Measurements from ENCODE around the gene HMGN3.

Gene HMGN3

DNA sequence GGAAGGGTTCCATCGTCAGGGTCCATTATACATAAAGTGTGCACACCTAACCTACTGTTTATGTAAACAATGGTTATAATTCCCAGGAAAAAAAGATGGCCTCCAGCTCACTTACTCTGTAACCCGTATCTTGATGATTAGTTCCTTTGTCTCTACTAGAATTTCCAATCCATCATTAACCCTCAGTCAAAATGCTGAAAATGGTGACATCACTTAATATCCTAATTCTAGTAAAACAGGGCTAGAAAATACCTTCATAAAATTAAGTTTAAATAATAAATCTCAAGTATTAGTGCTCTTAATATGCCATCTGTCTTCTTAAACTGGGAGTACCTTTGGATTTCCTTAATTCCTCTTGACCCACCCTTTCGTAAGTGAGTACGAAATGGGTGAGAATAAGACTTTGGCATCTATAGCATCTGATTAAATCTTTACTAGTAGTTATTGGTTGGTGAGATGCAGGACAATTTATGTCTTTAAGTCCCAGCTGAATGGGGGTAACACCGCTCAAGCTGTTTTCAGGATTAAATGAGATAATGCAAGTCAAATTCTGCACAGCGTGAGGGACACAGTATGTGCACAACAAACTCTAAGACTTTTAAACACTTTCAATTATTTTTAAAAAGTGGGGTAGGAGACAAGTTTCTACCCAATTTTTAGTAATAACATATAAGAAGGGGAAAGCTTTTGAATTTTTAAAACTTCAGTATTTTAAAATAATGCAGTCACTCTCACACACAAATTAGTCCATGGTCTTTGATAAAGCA lies 1.6 kb downstream of the HMGN3 start:
- no peak for DNase-seq (ENCODE audit: low spot score)

DNA sequence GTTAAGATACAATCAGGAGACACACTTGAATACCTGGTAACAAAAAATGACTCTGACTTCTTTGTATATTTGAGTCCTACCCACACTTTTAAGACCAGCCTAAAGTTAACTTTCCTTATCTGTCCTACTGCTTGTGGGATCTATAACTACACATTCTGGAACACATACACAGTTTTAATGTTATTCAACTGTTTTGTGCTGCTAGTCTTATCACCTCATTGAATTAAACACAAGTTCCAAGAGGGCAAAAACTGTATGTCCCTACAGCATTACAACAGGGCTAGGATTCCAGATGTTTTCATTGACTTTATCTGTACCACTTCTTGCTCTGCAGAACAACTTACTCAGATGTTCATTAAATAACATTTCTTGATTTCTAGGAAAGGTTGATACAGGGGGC lies 2.8 kb downstream of the HMGN3 start:
- no peak for DNase-seq (ENCODE audit: low spot score)

DNA sequence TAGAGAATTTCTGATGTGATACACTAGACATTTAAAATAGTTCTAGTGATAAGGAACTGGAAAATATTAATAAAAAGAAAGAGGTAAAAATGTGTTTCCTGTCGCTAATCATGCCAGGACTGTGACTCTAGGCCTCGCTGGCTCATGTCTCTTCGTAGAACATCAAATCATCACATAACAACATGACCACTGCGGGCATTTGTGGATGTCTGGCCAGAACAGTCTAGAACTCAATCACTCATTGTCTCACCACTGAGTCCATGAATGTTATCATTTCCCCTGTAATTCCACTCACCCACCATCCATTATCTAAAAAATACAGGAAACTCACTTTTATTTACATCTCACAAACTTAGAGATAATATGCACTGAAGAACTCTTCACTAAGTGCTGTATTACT lies 3.4 kb downstream of the HMGN3 start:
- DNase-seq (ENCODE audit: low spot score) = no peak

DNA sequence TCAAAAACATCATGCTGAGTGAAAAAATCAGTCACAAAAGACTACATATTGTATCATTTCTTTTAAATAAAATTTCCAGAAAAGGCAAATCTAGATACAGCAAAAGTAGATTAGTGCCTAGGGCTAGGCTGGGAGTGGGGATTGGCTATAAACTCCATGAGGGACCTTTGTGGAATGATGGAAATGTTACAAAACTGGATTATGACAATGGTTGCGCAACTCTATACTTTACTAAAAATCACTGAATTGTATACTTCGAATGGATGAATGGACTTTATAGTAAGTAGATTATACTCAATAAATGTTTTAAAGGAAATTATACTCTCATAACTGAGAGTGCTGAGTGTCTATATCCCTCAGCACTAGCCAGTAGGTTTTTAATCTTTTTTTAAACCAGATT lies 4.3 kb downstream of the HMGN3 start:
- no peak for DNase-seq (ENCODE audit: low spot score)

DNA sequence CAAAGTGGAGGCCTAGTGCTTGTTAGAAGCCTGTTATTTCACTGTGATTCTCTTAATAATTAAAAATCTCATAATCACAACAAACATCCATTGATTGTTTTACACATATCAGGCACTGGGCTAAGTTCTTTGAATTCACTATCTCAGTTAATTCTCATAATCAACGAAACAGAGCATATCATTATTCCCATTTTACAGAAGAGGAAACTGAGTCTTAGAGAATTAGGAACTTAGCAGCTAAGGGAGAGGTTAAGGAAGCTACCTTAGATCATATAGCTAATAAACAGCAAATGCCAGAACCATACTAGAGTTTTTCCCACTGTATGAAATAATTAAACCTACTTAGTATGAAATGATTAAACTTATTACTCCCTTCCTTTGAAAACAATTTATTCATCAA lies 7.0 kb downstream of the HMGN3 start:
- no peak for DNase-seq (ENCODE audit: low spot score)

DNA sequence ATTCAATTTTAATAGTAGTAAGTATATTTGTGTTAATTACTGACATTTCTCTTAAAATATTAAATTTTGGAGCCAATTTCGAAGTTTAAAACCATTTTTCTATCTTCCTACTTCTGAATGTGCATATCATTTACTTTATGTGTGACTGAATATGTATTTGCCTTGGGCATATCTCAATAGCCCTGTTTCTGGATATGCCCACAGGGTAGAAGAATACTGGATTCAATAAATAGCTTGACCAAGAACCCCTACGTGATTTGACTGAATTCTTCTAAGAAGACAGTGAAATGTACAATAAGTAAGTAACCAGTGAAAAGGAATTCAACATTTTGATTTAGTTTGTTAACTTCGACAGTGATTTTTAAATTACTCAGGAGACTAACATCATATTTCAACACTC lies 7.8 kb downstream of the HMGN3 start:
- no peak for DNase-seq (ENCODE audit: low spot score)

DNA sequence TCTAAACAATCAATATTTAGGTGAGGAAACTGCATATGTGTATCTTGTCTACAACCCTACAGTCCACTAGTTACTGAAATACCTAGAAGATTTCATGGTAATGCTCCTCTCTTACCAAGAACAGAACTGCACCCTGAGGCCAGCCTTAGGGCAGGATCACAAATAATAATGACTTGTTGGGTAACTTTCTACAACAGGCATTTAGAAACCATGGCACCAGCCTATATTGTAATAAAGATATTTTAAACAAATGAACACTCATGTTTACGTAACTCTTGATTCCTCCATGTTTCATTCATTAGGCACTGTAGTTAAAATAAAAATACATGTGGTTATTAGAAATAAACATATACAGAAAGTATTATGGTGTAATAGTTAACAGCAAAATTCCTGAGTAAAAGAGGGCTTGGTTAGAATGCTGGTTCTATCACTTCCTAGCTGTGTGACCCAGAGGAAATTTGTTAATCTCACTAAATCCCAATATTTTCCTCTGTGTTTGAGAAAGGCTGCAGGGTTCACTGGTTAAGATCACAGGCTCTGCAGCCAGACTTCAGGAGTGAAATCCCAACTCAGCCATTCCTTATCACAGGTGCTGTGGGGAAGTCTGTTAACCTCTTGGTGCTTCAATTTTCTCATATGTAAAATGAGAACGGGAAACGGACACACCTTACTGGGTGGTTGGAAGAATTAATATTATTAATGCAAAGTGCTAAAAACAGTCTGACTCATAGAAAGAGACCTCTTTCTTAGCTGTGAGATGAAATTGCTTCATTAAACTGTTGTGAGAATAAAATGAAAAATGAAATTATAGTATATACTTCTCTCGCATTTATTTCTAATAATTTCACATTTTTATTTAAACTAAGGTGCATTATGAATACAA lies 8.5 kb downstream of the HMGN3 start:
- DNase-seq (ENCODE audit: low spot score) = no peak

DNA sequence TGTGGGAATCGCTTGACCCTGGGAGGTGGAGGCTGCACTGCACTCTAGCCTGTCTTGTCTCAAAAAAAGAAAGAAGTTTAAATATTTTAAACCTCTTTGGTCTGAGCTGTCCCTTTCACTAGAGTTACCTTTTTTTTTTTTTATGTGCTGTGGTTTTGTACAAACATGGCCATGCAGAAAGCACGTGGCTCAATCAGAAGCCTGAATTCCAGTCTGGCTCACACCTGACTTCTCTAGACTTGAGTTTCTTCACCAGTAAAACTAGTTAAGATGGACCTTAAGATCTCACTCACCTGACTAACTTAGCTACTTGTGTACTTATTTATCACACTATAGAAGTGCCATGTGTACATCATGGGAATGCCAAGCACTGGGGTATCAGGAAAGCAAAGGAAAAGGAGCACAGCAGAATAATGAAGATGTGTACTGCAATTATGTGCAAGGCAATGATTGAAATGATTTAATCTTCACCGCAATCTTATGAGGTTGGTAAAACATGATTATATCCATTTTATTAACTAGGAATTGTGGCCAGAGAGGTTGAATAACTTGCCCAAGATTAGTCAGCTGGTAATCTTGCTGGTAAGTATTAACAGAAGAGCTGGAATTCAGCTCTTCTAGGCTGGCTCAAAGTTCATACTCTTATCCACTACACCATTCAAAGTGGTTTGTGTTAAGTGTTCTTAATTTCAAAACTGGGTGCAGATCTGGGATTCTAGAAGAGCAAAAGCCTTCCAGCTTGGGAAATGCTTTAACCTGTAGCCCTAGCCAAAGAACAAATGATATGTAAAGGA lies 10.7 kb downstream of the HMGN3 start:
- DNase-seq (ENCODE audit: low spot score) = no peak

DNA sequence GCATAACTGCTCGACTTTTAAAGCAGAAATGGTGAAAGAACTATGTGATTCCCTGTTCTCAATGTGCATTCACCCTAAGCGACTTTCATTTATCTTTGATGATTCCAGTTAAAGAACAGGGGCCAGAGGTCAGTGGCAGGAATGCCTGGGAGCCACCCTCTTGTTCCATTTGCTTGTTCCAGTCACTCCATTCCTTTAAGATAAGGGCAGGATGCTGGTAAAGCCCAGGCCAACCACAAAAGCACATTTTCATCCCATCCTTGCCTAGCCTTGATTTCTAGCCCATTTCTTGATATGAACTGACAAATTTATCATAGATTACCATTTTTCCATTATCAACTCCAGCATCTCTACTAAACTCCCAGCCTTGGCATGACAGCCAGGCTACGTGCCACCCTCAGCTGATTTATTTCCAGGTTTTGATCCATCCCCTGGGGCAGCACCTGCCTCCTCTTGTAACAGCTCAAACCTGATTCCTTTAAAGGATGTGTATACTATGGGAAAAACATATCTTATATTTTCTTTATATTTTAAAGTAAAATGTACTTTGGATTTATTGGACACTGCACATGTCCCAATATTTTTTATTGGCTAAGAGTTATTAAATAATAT lies 19.2 kb downstream of the HMGN3 start:
- DNase-seq (ENCODE audit: low spot score) = no peak

DNA sequence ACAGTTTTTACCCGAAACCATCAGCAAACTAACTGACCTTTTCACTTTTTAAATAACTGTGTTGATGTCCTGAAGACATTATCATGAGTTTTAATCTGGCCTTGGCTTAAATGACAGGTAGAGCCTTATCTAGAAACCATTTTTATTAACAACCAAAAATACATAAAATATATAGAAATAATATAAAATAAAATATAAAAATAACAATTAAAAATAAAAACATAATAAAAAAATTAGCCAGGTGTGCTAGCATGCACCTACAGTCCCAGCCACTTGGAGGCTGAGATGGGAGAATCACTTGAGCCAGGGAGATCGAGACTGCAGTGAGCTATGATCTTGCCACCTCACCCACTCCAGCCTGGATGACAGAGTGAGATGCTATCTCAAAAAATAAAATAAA lies 21.6 kb downstream of the HMGN3 start:
- DNase-seq (ENCODE audit: low spot score) = no peak

DNA sequence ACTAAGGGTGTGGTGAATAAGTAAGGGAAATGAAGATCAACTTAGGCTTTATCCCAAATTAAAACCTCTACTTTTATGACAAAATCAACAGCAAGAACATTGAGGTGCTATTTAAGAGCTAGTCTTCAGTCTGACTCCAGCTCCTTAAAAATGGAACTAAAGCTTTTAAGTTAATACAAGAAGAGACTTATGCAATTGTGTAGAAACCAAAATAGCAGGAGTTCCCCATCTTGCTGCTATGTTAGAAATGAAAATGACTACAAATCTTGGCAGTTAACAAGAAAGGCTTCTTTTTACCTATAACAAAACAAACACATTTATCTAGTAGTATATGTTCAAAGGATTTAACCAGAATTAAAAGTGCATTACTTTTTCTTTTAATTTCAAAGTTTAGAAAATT lies 25.7 kb downstream of the HMGN3 start:
- no peak for DNase-seq (ENCODE audit: low spot score)

DNA sequence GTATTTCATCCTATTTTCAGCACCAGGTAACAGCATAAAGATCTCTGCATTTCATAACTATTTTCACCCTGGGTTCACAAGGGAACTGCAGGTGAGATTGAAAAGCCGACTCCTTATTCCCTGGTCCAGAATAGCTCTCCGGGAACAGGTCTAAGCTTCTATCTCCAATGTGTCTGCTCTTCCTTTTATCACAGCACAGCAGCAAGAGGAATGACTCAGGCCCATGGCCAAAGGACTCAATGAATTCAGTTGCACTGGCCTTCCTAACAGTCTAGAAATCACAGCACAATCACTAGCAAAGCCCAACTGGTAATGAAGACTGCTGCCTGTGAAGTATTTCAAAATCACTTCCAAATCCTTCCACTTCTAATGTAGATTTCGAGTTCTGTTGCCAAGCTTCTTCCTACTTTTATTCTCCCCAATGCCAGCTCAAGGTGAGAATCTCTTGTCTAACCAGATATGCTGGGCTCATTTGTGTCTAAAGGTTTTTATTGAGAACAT lies 30.7 kb downstream of the HMGN3 start:
- no peak for DNase-seq (ENCODE audit: low spot score)

DNA sequence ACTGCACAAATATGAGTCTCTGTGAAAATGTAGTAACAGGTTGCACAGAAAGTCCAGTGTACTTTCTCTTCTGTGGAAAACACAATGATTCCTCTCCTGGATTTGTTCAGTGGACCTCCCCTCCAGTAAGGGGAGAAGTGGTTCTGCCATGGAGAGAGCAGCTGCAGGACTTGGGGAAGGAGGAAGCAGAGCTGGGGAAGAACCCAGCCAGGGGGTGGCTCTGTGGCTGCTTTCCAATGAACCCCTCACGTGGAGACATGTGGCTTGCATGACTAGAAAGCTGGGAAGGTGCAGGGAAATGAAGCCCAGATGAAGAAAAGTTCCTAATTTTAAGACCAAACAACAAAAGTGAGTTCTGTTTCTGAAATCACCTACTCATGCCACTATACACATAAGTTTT lies 31.9 kb downstream of the HMGN3 start:
- no peak for DNase-seq (ENCODE audit: low spot score)

DNA sequence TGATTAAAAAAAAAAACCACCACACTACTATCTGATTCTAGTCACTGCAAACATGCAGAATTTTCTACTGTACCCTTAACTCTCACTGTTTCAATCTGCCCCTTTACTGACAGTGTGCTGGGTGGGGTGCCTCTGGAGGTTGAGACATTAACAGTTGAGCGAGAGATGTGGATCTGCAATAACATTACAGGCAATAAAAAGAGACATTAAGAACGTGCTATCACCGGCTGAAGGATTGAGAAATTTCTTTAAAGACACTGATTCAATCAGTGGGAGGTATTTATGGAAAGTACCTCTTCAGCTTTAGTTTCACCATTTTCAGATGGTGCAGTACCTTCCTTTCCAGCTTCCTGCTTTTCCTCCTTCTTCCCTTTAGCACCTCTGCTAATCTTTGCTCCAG lies 32.5 kb downstream of the HMGN3 start:
- DNase-seq (ENCODE audit: low spot score) = no peak

DNA sequence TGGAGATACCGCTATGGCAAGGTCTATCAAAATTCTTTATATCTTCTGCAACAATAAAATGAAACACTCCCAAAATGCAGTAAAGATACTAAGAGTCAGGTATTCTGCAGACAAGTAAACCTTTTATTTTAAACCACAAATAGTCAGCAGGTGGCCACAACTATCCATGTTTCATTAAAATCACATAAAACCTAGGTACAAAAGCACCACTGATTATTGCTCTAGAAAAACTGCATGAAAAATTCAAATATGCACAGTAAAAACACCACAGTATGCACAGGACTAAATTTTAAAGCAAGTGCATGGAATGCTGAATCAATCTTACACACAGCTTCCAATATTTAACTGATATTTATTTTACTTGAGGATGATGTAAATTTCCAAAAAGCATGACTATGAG lies 33.3 kb downstream of the HMGN3 start:
- DNase-seq (ENCODE audit: low spot score) = no peak

DNA sequence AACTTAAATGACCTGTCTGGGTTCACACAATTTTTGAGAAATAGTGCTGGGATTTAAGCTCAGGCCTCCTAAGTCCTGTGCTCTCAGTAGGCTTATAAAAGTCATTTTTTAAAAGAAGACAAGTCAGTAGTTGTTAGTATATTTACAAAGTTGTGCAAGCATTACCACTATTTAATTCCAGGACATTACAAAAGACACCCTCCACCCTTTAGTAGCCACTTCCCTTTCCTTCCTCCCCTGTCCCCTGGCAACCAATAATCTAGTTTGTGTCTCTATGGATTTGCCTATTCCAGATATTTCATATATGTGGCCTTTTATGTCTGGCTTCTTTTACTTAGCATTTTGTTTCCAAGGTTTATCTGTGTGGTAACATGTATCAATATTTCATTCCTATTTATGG lies 37.6 kb downstream of the HMGN3 start:
- DNase-seq (ENCODE audit: low spot score) = no peak

DNA sequence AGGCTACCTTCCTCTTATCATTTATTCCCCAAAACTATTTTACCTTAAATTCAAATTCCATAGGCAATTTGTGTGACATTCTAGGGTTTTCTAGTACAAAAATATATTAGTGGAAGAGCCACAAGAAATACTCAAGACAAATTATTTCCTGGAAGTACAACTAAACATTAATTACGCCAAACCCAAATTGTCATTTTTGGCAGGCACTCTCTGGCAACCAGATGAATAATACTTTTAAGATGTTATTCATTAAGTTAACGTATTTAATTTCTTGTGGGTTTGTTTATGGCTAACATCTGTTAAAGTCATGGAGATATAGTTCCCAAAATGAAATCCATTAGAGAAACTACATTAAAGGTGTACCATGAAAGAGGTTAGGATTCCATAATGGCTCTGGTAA lies 40.5 kb downstream of the HMGN3 start:
- no peak for DNase-seq (ENCODE audit: low spot score)

DNA sequence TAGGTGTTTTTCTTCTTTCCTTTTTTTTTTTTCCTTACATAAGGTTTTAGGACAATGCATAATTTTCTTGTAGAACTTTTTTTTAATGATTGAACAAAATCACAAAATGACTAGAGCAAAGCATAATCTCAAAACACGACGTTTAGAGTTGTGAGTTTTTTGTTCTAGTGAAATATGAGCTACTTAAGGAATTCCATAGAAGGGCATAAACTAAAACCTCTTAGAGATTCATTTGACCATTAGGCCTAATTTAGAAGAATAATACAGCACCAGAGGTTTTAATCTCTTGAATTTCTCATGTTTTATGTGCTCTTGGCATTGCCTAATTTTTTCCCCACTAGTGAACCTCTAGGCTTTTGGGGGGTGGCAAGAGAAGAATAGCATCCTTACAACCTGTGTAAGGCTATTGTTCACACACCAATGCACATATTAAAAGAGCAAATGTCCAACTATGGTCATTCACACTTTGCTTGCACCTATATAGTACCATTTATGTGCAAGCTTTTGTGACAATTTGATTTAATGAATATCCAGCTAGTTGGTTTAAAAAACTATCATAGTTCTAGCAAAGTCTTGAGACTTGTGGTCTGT lies 44.6 kb downstream of the HMGN3 start:
- no peak for DNase-seq (ENCODE audit: low spot score)

DNA sequence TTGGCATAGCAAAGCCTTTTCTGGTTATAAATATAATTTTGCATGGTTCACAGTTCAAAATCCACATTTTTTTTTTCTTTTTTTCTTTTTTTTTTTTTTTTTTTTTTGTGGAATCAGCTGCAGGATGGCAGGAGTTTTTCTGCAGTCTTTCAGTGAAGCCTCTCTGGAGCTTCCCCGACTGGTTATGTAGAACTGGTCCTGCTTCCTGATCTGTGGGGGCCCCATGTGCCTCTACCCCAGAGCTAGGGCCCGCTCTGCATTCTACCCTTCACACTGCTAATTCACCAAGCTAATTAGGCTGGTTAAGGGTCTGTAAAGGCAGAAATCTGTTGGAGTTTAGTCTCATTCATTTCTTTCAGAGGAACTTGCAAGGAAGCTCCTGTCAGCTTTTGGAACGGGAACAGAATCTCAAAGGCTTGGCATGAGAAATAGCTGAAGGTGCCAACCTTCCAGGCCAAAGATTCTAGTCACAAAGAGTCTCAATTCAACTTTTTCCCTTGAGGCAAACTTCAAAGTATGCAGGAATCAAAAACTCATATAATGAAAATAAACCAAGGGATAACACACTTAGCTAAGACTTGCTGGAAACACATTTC lies 45.5 kb downstream of the HMGN3 start:
- no peak for DNase-seq (ENCODE audit: low spot score)

DNA sequence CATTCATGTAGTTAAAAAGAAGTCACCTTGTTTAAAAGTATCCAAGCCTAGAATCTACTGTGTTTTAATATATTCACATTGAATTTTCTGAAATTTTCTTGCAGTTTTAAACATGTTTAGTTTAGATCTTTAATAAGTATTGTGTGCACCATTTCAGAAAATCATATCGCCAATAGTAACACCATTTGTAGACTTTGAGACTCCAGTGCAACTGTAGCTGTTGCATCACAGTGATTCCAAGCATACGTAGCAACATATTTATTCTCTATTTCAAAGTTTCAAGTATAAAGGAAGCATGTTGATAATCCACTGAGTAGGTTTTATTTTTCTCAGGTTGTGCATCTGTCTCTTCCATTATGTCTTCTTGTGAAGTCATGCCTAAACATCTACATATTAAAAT lies 46.4 kb downstream of the HMGN3 start:
- DNase-seq (ENCODE audit: low spot score) = no peak

DNA sequence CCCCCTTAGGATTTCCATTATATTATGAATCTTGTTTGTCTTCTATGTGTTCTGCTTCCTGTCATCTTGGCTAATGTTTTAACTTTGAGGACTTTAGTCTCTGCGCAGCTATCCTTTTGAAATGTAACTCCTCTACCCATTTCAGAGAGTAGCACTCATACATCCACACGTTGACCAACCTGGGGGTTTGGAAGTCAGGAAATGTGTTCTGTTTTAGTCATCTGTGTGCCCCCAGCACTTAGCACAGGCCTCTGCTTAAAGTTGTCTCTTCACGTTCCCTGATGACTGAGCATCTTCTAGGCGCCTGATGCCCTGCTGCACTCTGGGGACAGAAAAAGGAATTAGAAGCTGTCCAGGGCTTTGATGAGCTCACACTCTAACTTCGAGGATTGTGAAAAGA lies 47.9 kb downstream of the HMGN3 start:
- DNase-seq (ENCODE audit: low spot score) = no peak
